Right atrium auricular region (tissue), 2 donors: ENCODE results near the gene AEBP2. TPM values are rescaled to one million over a fixed set of nuclear protein-coding genes. Genes with fewer than 3 reads are reported as not detected.

Source experiments
- DNase-seq: peaks from one replicate; pipeline ENCODE4 v3.0.0-alpha.2; 2019; ENCODE audit warnings: low spot score
- H3K27ac ChIP-seq, 2 donors: fragments of 200-600 bp; sonication (generic); 1 replicate in 1 of 2; 2 replicates in 1 of 2; pipeline ENCODE4 v1.5.1; 2016 to 2019
- H3K27me3 ChIP-seq, 2 donors: fragments of 200-600 bp; sonication (generic); one replicate each; pipeline versions ENCODE4 v1.5.1 to v1.6.0; 2017 to 2019
- H3K36me3 ChIP-seq: fragments of 200-600 bp; sonication (generic); one replicate; pipeline ENCODE4 v1.5.1; 2016
- H3K4me1 ChIP-seq, 2 donors: fragments of 200-600 bp; sonication (generic); one replicate each; pipeline versions ENCODE4 v1.5.1 to v1.6.0; 2017 to 2019
- H3K4me3 ChIP-seq, 2 donors: fragments of 200-600 bp; sonication (generic); 1 replicate in 1 of 2; 2 replicates in 1 of 2; pipeline ENCODE4 v1.5.1; 2017 to 2019; ENCODE audit warnings: mild to moderate bottlenecking in 1 of 2, moderate library complexity in 1 of 2
- H3K9me3 ChIP-seq, 2 donors: fragments of 200-600 bp; sonication (generic); one replicate each; pipeline ENCODE4 v1.5.1; 2019
- total RNA-seq, 2 donors: library from RNA; depleted of rRNA; stranded (reverse); fragments of >200 nt; gene quantifications; one replicate each; pipeline ENCODE4 v1.1.0, GENCODE V29; 2016
- TF ChIP-seq, protein P1 (sequence below), 2 donors: fragments of 200-600 bp; sonication (generic); IDR thresholded peaks; one replicate each; pipeline ENCODE4 v1.5.1; 2019; ENCODE audit warnings: antibody characterized with exemption in 2 of 2

AEBP2 gene
- total RNA-seq, 2 donors from 2014 or later, result 14.2 to 15.4 TPM

- TF ChIP-seq, protein P1, sequence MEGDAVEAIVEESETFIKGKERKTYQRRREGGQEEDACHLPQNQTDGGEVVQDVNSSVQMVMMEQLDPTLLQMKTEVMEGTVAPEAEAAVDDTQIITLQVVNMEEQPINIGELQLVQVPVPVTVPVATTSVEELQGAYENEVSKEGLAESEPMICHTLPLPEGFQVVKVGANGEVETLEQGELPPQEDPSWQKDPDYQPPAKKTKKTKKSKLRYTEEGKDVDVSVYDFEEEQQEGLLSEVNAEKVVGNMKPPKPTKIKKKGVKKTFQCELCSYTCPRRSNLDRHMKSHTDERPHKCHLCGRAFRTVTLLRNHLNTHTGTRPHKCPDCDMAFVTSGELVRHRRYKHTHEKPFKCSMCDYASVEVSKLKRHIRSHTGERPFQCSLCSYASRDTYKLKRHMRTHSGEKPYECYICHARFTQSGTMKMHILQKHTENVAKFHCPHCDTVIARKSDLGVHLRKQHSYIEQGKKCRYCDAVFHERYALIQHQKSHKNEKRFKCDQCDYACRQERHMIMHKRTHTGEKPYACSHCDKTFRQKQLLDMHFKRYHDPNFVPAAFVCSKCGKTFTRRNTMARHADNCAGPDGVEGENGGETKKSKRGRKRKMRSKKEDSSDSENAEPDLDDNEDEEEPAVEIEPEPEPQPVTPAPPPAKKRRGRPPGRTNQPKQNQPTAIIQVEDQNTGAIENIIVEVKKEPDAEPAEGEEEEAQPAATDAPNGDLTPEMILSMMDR (IDR thresholded peaks at IDR 0.05), result no peak
Observed at GRCh38 chr12:19561411-19561961, 122.2 kb downstream of the AEBP2 start.

More at GRCh38 chr12:19561411-19561961, 122.2 kb downstream of the AEBP2 start:
- H3K9me3 ChIP-seq, result no peaks in the 10 kb centered on the region
- no peak overlapping the region for H3K27ac ChIP-seq
- no peaks in the 10 kb centered on the region for H3K27me3 ChIP-seq
- H3K4me1 ChIP-seq, result no peaks in the 10 kb centered on the region
- H3K4me3 ChIP-seq, result no peak overlapping the region
- no peaks in the 10 kb centered on the region for H3K36me3 ChIP-seq
- no peak for DNase-seq
